ENCODE data around the gene CENPB. TPM values are rescaled to one million over a fixed set of nuclear protein-coding genes. Genes with fewer than 3 reads are reported as not detected.

CENPB gene
- polyA plus RNA-seq, 1 donor from 2014 or later: 37.9 TPM

DNA sequence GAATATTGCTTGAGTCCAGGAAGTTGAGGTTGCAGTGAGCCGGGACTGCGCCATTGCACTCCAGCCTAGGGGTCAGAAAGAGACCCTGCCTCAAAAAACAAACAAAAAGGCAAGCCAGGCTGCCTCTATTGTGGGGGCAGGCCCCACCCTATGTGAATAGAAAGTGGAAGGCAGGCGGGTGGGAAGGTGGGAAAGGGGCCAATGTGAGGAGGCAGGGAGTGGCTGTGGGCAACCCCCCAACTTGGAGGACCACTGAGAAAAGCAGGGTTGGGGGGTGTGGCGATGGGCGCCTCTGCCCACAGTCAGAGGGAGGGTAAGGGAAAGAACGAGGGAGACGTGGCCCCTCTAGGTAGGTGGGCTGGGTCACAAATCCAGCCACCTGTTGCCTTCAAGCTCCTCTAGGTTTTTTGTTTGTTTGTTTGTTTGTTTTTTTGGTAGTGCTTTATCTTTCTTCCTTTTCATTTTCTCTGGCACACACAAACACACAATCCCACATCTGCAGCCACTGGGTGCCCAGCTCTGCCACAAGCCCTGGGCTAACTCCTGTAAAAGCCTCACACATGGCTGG, 28.5 kb upstream of the CENPB start:
- H3K79me2 ChIP-seq (replicated peaks; ENCODE audit: insufficient read depth, low read length): no peaks in the 10 kb centered on the region
- no peak overlapping the region for H3K27ac ChIP-seq (ENCODE audit: low read length)
- no peak overlapping the region for H3K4me2 ChIP-seq (ENCODE audit: low read length)
- no peak for TF ChIP-seq TAF1 (IDR thresholded peaks at IDR 0.05; ENCODE audit: low read depth)
- no peak for TF ChIP-seq EZH2 (IDR thresholded peaks at IDR 0.05; ENCODE audit: borderline replicate concordance, insufficient read depth, low read length, poor library complexity, severe bottlenecking)
- TF ChIP-seq, protein P1, sequence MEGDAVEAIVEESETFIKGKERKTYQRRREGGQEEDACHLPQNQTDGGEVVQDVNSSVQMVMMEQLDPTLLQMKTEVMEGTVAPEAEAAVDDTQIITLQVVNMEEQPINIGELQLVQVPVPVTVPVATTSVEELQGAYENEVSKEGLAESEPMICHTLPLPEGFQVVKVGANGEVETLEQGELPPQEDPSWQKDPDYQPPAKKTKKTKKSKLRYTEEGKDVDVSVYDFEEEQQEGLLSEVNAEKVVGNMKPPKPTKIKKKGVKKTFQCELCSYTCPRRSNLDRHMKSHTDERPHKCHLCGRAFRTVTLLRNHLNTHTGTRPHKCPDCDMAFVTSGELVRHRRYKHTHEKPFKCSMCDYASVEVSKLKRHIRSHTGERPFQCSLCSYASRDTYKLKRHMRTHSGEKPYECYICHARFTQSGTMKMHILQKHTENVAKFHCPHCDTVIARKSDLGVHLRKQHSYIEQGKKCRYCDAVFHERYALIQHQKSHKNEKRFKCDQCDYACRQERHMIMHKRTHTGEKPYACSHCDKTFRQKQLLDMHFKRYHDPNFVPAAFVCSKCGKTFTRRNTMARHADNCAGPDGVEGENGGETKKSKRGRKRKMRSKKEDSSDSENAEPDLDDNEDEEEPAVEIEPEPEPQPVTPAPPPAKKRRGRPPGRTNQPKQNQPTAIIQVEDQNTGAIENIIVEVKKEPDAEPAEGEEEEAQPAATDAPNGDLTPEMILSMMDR (IDR thresholded peaks at IDR 0.05; ENCODE audit: poor library complexity, severe bottlenecking): no peak
- TF ChIP-seq, protein P2, sequence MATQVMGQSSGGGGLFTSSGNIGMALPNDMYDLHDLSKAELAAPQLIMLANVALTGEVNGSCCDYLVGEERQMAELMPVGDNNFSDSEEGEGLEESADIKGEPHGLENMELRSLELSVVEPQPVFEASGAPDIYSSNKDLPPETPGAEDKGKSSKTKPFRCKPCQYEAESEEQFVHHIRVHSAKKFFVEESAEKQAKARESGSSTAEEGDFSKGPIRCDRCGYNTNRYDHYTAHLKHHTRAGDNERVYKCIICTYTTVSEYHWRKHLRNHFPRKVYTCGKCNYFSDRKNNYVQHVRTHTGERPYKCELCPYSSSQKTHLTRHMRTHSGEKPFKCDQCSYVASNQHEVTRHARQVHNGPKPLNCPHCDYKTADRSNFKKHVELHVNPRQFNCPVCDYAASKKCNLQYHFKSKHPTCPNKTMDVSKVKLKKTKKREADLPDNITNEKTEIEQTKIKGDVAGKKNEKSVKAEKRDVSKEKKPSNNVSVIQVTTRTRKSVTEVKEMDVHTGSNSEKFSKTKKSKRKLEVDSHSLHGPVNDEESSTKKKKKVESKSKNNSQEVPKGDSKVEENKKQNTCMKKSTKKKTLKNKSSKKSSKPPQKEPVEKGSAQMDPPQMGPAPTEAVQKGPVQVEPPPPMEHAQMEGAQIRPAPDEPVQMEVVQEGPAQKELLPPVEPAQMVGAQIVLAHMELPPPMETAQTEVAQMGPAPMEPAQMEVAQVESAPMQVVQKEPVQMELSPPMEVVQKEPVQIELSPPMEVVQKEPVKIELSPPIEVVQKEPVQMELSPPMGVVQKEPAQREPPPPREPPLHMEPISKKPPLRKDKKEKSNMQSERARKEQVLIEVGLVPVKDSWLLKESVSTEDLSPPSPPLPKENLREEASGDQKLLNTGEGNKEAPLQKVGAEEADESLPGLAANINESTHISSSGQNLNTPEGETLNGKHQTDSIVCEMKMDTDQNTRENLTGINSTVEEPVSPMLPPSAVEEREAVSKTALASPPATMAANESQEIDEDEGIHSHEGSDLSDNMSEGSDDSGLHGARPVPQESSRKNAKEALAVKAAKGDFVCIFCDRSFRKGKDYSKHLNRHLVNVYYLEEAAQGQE (IDR thresholded peaks at IDR 0.05; ENCODE audit: borderline replicate concordance): no peak
- TF ChIP-seq MXI1 (conservative IDR thresholded peaks at IDR 0.05; ENCODE audit: poor library complexity, severe bottlenecking): no peak
- TF ChIP-seq EP300 (conservative IDR thresholded peaks at IDR 0.05; ENCODE audit: poor library complexity, severe bottlenecking): no peak
- no peak for TF ChIP-seq POLR2AphosphoS5 (IDR thresholded peaks at IDR 0.05)
- no peak for TF ChIP-seq SMC3 (conservative IDR thresholded peaks at IDR 0.05; ENCODE audit: poor library complexity)
- no peak for TF ChIP-seq RAD21 (conservative IDR thresholded peaks at IDR 0.05)
- H3K9me3 ChIP-seq (ENCODE audit: low read length): no peaks in the 10 kb centered on the region
- no peaks in the 10 kb centered on the region for H3K9me2 ChIP-seq (ENCODE audit: insufficient read depth, low read length)
- H4K20me1 ChIP-seq (ENCODE audit: insufficient read depth): no peaks in the 10 kb centered on the region
- no peak overlapping the region for H3K4me3 ChIP-seq (ENCODE audit: low read length)
- peaks cover 7% of the 10 kb centered on the region for H3F3A ChIP-seq (ENCODE audit: insufficient read depth, low read length, poor library complexity, severe bottlenecking)
- no peak overlapping the region for H3K9ac ChIP-seq (ENCODE audit: low read length)
- no peak overlapping the region for H2AFZ ChIP-seq (ENCODE audit: low read depth, low read length)
- no peaks in the 10 kb centered on the region for H3K27me3 ChIP-seq (ENCODE audit: insufficient read depth, low read depth, low read length)
- no peaks in the 10 kb centered on the region for H3K36me3 ChIP-seq (ENCODE audit: insufficient read depth, low read length)

DNA sequence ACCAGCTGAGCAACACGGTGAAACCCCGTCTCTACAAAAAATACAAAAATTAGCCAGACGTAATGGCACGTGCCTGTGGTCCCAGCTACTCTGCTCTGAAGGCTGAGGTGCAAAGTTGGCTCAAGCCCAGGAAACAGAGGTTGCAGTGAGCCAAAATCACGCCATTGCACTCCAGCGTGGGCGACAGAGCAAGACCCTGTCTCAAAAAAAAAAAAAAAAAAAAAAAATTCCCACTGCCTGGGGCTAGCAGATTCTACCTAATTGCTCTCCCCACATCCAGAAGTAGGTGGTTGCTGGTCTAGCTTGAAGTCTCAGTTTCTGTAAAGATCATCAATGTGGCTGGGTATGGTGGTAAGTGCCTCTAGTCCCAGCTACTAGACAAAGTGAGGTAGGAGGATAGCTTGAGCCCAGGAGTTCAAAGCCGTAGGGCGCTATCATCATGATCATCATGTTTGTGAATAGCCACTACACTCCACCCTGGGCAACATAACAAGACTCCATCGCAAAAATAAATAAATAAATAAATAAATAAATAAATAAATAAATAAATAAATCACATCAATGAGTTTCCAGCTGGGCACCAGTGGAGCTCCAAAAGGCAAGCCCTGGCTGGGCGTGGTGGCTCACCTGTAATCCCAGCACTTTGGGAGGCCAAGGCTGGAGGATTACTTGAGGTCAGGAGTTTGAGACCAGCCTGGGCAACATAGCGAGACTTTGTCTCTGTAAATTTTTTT, 27.5 kb upstream of the CENPB start:
- Histone ChIP-seq H3K9me3 (ENCODE audit: low read length) (no peaks in the 10 kb centered on the region), H4K20me1 (ENCODE audit: insufficient read depth) (no peaks in the 10 kb centered on the region), H3K27me3 (ENCODE audit: insufficient read depth, low read depth, low read length) (no peaks in the 10 kb centered on the region), H3K36me3 (ENCODE audit: insufficient read depth, low read length) (no peaks in the 10 kb centered on the region), H3K4me3 (ENCODE audit: low read length) (no peak overlapping the region), H3K4me2 (ENCODE audit: low read length) (no peak overlapping the region), H3K79me2 (replicated peaks; ENCODE audit: insufficient read depth, low read length) (no peaks in the 10 kb centered on the region), H3F3A (ENCODE audit: insufficient read depth, low read length, poor library complexity, severe bottlenecking) (no peaks in the 10 kb centered on the region), H3K9ac (ENCODE audit: low read length) (no peak overlapping the region), H3K27ac (ENCODE audit: low read length) (no peak overlapping the region), H3K9me2 (ENCODE audit: insufficient read depth, low read length) (no peaks in the 10 kb centered on the region), H2AFZ (ENCODE audit: low read depth, low read length) (no peak overlapping the region)
- no peak for TF ChIP-seq MXI1 (conservative IDR thresholded peaks at IDR 0.05; ENCODE audit: poor library complexity, severe bottlenecking)
- no peak for TF ChIP-seq SMC3 (conservative IDR thresholded peaks at IDR 0.05; ENCODE audit: poor library complexity)
- no peak for TF ChIP-seq EP300 (conservative IDR thresholded peaks at IDR 0.05; ENCODE audit: poor library complexity, severe bottlenecking)
- no peak for TF ChIP-seq POLR2AphosphoS5 (IDR thresholded peaks at IDR 0.05)
- TF ChIP-seq, protein P1 (IDR thresholded peaks at IDR 0.05; ENCODE audit: poor library complexity, severe bottlenecking): no peak
- no peak for TF ChIP-seq RAD21 (conservative IDR thresholded peaks at IDR 0.05)
- TF ChIP-seq TAF1 (IDR thresholded peaks at IDR 0.05; ENCODE audit: low read depth): no peak
- TF ChIP-seq, protein P2 (IDR thresholded peaks at IDR 0.05; ENCODE audit: borderline replicate concordance): no peak
- no peak for TF ChIP-seq EZH2 (IDR thresholded peaks at IDR 0.05; ENCODE audit: borderline replicate concordance, insufficient read depth, low read length, poor library complexity, severe bottlenecking)

All from neural cell (in vitro differentiated cells).